Pons (tissue), 1 donor: ENCODE measurements around the gene IKZF1.

ENCODE experiments used
- DNase-seq: peaks from one replicate; pipeline ENCODE4 v3.0.0-alpha.2; 2016; ENCODE audit warnings: low spot score

The IKZF1 gene

GRCh38 chr7:50355817-50356178, 51.3 kb downstream of the IKZF1 start:
- DNase-seq: no peak

DNA sequence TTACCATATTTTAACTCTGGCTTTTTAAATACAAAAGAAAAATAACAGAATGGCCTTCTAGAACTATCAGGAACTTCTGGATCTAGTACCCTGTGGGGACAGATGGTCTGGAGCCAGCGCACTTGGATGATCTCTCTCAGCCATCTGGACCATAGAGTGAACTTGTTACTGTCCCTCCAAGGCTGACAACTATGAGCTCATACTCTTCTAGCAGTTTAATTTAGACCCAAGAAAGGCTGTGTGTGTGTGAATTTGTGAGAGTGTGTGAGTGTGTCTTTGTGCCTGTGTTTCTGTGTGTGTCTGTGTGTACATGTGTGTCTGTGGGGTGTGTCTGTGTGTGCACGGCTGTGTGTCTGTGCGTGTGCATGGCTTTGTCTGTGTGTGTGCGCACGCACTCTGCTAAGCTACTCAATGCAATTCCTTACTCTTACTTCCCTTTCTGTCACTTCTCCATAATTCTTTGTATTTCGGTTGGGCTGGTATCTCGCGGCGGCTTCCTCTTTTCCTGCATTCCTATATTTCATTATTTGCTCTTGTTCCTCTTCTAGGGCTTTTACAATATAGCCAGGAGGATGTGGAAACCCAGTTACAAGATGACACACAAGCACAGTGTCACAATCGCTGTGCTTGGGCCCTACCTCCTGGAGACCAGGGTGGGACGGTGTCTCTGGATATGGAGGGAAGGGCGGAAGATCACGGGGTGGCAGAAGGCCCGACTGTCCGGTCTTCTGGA, 51.9 kb downstream of the IKZF1 start:
- DNase-seq: peak; percentile 72

DNA sequence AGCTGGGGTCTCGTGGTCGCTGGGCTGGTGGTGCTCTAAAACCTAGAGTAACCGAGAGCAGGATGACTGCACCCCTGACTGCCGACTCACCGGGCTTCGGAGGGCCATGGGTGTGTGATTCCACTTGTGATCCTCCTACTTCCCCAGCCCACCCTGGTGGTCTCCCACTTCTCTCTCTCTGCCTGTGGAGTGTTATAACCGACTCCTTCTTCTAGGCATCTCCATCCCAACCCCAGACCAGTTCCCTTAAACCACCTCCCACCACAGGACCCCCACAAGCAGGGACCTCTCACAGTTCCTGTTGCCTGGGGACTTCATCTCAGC, 52.4 kb downstream of the IKZF1 start:
- no peak for DNase-seq

GRCh38 chr7:50357426-50357825, 52.9 kb downstream of the IKZF1 start:
- no peak for DNase-seq

- DNase-seq: no peak
These were observed 53.7 kb downstream of the IKZF1 start for GRCh38 chr7:50358041-50358705.

DNA sequence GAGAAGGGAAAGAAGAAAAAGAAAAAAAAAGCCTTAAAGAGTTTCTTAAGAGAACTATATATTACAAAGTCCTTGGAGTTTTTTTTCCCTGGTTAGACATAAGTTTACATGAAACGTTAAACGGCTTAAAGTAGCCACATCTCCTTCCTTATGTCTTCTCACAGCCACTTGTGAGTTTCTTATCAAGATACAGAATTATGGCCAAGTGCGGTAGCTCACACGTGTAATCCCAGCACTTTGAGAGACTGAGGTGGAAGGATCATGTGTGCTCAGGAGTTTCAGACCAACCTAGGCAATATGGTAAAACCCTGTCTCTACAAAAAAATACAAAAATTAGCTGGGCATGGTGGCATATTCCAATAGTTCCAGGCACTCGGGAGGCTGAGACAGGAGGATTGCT, 54.3 kb downstream of the IKZF1 start:
- DNase-seq: no peak

DNA sequence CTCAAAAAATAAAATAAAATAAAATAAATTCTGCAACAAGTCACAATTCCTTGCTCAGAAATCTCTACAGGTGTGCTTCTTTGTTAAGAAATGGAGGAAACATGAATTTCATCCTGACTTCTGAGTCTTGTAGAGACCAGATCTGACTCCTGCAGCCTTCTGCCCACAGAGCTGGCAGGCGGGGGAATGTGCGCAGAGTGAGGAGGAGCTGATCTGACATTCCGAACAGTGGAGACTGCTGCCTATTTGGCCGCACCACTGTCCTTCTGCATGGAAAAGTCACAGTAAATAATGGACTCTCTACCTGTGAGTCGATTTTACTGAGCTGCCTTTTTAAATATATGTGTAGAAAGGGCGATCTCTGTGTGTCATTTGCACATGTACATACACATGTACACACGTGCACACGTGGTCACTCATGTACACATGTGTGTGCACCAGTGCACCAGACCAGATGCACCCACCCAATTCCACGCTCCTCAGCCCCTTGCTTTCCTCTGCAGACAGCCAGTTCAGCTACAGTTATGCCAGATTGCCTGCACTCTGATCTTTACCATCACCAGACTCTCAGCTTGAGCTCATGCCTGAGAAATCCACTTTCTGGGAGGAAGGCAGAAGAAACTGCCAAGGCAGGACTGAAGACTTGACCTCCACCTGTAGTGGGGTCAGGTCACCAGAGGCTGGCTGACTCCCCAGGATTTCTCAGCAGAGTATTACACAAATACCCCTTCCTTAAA, 54.9 kb downstream of the IKZF1 start:
- no peak for DNase-seq

DNA sequence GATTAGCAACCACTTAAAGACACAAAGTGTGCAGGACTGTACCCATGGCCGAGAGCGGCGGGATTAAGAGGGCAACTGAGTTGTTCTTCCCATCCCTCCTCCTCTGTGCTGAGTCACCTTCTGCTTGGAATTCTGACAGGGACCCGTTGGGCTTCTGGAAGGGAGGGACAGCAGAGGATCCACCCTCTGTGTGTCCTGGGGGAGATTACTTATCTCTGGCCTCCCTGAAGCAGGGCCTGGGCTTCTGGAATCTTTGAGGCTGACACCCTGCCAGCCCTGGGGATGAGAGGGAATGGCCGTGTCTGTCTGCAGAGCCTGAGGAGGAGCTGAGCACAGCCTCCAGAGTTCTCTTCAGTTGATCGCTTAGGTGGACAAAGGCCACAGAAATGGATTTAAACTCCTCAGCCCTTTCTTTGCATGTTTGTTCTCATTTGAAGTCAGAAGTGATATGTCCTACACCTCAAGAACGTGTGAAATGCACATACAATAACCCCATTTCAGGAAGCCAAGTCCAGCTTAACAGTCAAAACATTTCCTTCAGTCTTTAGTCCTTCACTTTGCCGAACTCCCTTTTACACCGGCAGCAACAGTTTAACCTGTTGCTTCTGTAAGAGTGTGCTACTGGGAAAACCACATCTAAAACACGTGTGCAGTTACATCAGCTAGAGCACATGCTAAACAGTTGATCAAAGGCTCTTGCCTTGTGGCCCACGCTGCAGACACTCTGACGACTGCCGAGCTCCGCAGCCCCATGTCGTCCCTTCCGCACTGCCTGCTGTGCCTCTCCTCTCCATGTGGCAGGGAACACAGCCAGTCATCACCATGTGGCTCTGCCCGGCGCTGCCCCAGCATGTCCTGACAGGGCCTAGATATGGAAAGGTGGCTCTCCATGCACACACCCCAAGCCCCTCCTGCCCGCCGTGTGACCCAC, 55.7 kb downstream of the IKZF1 start:
- DNase-seq: no peak

DNA sequence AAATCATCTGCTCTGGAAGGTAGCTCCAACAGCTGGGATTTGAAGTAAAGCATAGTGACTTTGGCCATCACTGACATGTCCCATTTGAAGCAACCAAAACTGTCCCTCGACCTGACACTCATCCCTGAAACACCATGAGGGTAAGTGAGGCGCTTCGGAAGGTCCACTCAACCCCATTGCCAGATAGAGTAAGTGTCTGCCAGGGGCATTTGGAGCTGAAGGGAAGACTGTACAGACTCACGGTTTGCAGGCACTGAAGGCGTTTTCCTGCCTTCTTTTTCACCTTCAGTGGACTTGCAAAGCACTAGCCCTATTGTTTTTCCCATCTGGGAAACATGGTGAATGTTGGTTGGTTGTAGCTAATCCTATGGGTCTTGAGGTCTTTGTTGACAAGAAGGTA, 57.6 kb downstream of the IKZF1 start:
- DNase-seq: no peak

DNA sequence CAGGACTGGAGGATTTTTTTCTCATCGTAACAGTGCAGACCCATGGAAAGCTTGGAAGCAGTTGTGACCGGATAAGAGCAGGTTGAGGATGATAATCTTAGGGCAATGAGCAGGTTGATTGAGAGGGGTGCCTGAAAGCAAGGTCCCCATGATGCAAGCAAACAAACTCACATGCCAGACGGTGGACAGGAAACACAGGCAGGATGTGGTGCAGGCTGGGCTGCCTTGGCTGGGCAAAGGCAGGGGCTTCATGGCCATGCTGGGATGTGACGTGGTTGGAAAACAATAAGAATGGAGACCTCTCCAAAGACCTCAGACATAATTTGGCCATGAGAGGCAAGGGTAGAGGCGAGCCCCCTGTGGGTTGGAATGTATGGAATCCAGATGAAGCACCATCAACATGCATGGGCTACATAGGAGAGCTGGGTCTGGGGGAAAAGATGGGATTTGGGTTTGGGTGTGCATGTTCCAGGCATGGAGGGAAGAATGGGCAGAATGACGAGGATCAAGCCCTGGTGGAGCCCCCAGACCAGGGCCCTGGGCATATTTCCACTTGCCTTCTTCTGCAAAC, 58.3 kb downstream of the IKZF1 start:
- DNase-seq: no peak

GRCh38 chr7:50363327-50364060, 59.0 kb downstream of the IKZF1 start:
- no peak for DNase-seq

GRCh38 chr7:50364645-50365044, 60.1 kb downstream of the IKZF1 start:
- no peak for DNase-seq

- DNase-seq: no peak
These were observed 61.8 kb downstream of the IKZF1 start for GRCh38 chr7:50366311-50366710.

DNA sequence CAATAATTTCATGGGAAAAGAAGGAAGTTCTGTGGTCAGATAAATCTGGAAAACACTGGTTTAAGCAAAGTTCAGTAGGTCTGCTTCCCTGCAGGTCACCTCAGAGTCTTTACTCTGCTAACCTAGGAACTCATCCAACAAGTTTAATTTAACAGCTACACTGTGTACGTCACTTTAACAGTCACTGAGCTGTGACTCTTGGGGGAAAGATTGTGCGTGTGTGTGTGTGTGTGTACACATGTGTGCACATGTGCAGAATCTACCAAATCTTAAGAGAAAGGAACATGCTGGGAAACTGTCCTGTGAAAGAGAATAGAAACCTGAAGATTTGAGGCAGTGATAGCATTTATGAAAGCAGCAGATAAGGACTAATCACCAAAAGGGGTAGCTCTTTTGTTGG, 62.6 kb downstream of the IKZF1 start:
- no peak for DNase-seq

DNA sequence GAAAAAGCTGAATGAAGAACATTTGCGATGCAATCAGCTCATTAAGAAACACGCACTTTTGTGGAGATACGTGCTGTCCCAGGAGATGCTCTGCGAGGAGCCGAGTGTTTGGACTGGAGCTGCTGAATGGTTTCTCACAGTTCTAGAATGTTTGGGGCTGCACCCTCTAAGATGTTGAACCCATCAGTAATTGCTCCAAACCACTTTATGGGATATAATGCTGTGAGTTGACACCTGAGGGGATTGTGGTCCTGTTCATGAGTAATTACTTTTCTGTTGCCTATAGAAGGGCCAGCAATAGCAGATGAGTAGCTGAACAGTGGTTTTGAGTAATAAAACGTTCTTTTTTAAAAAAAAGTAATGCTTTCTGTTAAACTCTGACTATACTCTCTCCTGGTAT, 63.1 kb downstream of the IKZF1 start:
- DNase-seq: no peak

- DNase-seq: no peak
These were observed 63.9 kb downstream of the IKZF1 start for GRCh38 chr7:50368366-50368765.

DNA sequence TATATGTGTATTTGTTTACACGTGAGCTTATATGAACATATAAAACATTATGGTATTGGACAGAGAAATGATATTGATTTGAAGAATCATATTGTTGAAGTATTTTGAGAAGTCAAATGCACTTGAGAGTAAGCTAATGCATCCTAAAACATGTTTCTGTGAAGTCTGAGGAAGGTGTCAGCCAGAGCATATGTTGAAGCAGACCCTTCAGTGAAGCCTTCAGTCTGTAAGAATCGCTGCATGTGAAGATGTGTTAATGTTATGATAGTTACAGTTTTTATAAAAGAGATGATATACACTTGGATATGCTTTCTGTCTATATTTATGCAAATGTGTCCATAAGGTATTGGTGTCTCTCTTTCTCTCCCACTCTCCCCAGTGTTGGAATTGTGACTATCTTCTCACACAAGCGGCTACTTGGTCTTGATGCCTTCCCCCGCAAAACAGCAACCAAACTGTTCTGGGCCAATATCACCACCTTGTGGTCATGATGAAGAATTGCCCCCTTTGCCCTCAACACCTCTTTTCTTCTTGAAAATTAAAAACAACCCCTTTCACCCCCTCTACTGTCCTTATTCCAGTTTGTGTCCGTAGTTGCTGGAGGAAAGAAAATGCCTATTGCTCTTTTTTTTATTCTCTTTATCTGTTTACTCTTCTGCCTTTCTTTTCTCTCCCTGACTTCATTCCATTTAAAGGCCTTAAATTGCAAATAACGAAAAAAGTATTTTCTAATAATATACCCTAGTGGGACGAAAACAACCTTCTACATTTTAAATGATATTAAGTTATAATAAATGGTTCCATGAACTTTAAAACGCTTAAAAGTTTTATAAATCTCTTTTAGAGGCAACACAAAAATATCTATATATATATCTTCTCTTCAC, 64.9 kb downstream of the IKZF1 start:
- no peak for DNase-seq

DNA sequence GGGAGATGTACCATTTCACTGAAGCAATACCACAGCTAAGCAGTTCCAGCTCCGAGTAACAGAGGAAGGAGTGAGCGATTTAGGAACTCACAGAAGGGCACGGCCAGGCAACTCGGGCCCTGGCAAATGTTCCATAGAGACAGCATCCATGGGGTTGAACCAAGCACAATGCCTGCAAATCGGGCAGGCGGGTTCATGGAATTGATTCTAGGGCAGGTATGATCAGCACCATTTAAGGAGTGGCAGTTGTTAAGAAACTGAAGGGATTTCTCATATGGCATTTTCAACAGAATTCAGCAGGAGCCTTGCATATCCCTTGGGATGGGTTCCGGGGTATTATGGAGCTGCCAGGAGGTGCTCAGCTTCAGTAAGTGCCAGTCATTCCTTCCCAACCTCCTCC, 66.4 kb downstream of the IKZF1 start:
- DNase-seq: no peak

DNA sequence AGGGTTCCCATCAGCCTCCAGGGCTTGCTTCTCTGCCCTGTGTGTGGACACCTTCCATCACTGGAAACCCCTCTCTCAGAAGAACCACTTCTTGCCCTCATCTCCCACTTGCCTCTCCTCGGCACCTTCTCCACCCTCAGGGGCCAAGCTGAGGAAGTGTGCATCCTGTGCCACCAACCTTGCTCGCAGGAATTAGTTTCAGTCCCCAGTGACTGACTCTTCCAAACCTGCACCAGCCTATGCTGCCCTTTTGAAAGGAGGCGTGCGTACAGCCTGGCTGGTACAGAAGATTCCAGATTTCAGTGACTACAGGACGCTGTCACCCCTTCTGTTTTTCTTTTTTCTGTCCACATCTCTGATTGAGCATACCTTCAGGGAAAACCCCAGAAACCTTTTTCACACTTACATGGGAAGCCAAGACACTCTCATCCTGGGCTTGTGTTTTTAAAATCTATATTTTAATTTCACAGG, 67.1 kb downstream of the IKZF1 start:
- DNase-seq: no peak

DNA sequence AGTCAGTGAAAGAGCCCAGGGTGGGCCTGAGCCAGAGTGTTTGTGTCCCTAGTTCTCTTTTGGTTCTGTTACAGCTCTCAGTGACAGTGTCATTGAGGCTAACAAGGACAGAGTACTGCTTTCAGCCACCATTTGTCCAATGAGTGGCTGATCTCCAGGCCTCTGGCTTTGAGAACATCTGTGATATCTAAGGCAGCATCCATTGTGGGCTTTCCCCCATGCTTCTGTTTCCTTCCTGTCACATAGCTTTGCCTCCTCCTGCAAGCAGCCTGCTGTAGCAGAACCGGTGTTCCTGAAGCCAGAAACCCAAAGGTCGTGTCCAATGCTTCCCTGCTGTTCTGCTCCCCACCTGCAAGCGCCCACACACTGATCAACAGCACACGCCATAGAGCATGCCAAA, 68.4 kb downstream of the IKZF1 start:
- no peak for DNase-seq
